Upper lobe of right lung (tissue), 1 donor: ENCODE results near the gene IL34. TPM values are rescaled to one million over a fixed set of nuclear protein-coding genes. Genes with fewer than 3 reads are reported as not detected.
"Not testable (repeated sequence)": the region's sequence is repeated elsewhere in the genome, so short reads cannot be mapped to it uniquely, and the experiment has no call there.

ENCODE experiments used
- ATAC-seq: fragments of 200-7000 bp; cut with Tn5 transposase; one replicate; pipeline ENCODE4 v1.9.1; 2020; ENCODE audit warnings: mild to moderate bottlenecking, moderate library complexity
- DNase-seq: peaks from one replicate; pipeline ENCODE4 v3.0.0-alpha.2; 2020
- H3K27ac ChIP-seq: fragments of 200-600 bp; one replicate; pipeline ENCODE4 v1.8.0; 2022
- H3K27me3 ChIP-seq: fragments of 200-600 bp; one replicate; pipeline ENCODE4 v1.8.0; 2022; ENCODE audit warnings: mild to moderate bottlenecking
- H3K36me3 ChIP-seq: fragments of 200-600 bp; one replicate; pipeline ENCODE4 v1.8.0; 2022
- H3K4me1 ChIP-seq: fragments of 200-600 bp; one replicate; pipeline ENCODE4 v1.8.0; 2022
- H3K4me3 ChIP-seq: fragments of 200-600 bp; one replicate; pipeline ENCODE4 v1.8.0; 2022; ENCODE audit warnings: mild to moderate bottlenecking
- H3K9me3 ChIP-seq: fragments of 200-600 bp; one replicate; pipeline ENCODE4 v1.8.0; 2022
- CTCF ChIP-seq: fragments of 200-600 bp; IDR thresholded peaks from one replicate; pipeline ENCODE4 v1.8.0; 2022; ENCODE audit warnings: antibody characterized with exemption
- intact Hi-C: fragments of 100-400 bp; cut with DNase I; formaldehyde crosslinking; loops from one replicate; pipeline ENCODE4 v1.11.0; 2022
- total RNA-seq: library from RNA; stranded (reverse); fragmentation: NEBNext Ultra II Directional; extraction: Animal tissue kit (Norgen Biotek cat#: 25700); gene quantifications from one replicate; pipeline ENCODE4 v1.2.1, GENCODE V29; 2021
- donor health status: DM: no; HTN: yes; CAD: no; lungs with severe emphysema.

Gene IL34
- total RNA-seq, 1 donor from 2014 or later = 3.3 TPM

DNA sequence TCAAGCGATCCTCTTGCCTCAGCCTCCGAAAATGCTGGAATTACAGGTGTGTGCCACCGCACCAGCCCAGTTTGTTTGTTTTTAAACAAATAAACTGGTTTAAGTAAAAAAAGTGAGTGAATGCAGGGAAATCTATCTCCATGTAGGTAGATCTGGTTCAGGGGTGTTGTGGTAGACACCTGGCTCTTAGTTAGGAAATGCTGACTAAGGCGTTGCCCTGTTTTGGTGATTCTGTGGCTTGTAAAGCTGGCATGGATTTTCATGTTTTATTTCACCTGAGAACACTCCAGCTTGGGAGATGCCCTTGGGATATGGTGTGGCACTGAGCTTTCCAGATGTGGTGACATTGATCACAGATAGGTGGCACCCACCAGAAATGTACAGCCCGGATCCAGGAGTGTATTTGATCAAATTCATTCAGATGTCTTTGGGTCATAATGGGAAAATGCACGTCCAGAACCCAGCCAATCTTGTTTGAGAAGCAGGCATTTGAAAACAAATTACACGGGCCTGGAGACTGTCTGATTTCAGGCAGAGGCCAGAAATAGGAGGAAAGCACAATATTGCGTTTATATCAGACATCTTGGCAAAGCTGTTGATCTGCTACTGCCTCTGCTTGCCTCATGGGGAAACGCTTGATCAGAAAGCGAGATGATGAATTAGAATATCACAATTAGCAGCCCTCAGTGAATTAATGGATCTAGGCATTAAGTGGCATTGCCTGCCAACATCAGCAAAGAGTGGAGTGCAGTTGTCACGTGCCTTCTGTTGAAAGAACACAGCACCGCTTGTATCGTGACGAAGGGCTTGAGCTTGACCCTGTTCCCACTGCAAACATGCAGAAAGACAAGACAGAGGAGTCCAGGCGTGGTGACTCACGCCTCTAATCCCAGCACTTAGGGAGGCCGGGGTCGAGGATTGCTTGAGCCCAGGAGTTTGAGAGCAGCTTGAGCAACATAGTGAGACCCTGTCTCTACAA, 7.3 kb upstream of the IL34 start:
- Histone ChIP-seq H3K27me3 (no peaks in the 10 kb centered on the region), H3K4me3 (no peak overlapping the region), H3K4me1 (no peaks in the 10 kb centered on the region), H3K9me3 (no peaks in the 10 kb centered on the region), H3K36me3 (no peaks in the 10 kb centered on the region), H3K27ac (no peak overlapping the region)
- intact Hi-C loops = no loop called here
- TF ChIP-seq CTCF = no peak
- ATAC-seq = no peak
- DNase-seq = no peak

DNA sequence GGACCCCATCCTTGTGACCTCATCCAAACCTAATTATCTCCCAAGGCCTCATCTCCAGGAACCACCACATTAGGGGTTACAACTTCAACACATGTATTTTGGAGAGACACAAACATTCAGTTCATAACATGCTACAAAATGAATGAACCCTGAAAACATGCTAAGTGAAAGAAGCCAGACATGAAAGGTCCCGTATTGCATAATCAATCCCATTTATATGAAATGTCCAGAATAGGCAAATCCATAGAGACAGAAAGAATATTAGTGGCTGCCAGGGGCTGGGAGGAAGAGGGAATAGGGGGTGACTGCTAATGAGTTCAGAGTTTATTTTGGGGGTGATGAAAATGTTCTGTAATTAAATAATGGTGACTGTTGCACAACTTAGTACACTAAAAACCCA, 3.7 kb upstream of the IL34 start:
- Histone ChIP-seq H3K27ac (no peak overlapping the region), H3K27me3 (no peaks in the 10 kb centered on the region), H3K4me3 (no peak overlapping the region), H3K9me3 (no peaks in the 10 kb centered on the region), H3K4me1 (no peaks in the 10 kb centered on the region), H3K36me3 (no peaks in the 10 kb centered on the region)
- no peak for DNase-seq
- no peak for TF ChIP-seq CTCF
- no peak for ATAC-seq
- intact Hi-C loops = no loop called here

GRCh38 chr16:70643264-70643663, 3.1 kb upstream of the IL34 start:
- intact Hi-C loops, H3K27me3 ChIP-seq, H3K4me3 ChIP-seq, H3K4me1 ChIP-seq, ATAC-seq, H3K9me3 ChIP-seq, H3K36me3 ChIP-seq, DNase-seq, H3K27ac ChIP-seq: not testable (repeated sequence)

- Histone ChIP-seq H3K27ac (no peak overlapping the region), H3K9me3 (no peaks in the 10 kb centered on the region), H3K27me3 (no peaks in the 10 kb centered on the region), H3K36me3 (no peaks in the 10 kb centered on the region), H3K4me3 (no peak overlapping the region), H3K4me1 (no peaks in the 10 kb centered on the region)
- TF ChIP-seq CTCF = no peak
- ATAC-seq (no peak), DNase-seq (no peak)
- intact Hi-C loops = no loop called here
These were observed 1.4 kb upstream of the IL34 start for GRCh38 chr16:70644763-70645597.

GRCh38 chr16:70647441-70648359, 1.3 kb downstream of the IL34 start:
- no peak overlapping the region for H3K27ac ChIP-seq
- no peak overlapping the region for H3K4me3 ChIP-seq
- intact Hi-C loops = no loop called here
- no peak for TF ChIP-seq CTCF
- no peaks in the 10 kb centered on the region for H3K36me3 ChIP-seq
- DNase-seq (no peak), ATAC-seq (no peak)
- no peaks in the 10 kb centered on the region for H3K27me3 ChIP-seq
- no peaks in the 10 kb centered on the region for H3K9me3 ChIP-seq
- H3K4me1 ChIP-seq = no peaks in the 10 kb centered on the region
